Type B pancreatic cell (in vitro differentiated cells): ENCODE measurements around the gene ELAC2. TPM values are rescaled to one million over a fixed set of nuclear protein-coding genes. Genes with fewer than 3 reads are reported as not detected.

Source experiments
- DNase-seq: peaks from one replicate; pipeline ENCODE4 v3.0.0; 2021; ENCODE audit warnings: mixed read lengths; ENCODE audit not compliant: unreplicated experiment; ENCODE audit errors: extremely low spot score
- H3K27ac Mint-ChIP-seq: 2 replicates; pipeline ENCODE4 v1.8.0; 2021; ENCODE audit warnings: mild to moderate bottlenecking, mixed read lengths
- H3K27me3 Mint-ChIP-seq: 2 replicates; pipeline ENCODE4 v1.8.0; 2021; ENCODE audit warnings: mixed read lengths
- H3K36me3 Mint-ChIP-seq: 2 replicates; pipeline ENCODE4 v1.8.0; 2021; ENCODE audit warnings: mixed read lengths
- H3K4me1 Mint-ChIP-seq: one replicate; pipeline ENCODE4 v1.8.0; 2021; ENCODE audit warnings: mixed read lengths; ENCODE audit not compliant: unreplicated experiment
- H3K4me3 Mint-ChIP-seq: 2 replicates; pipeline ENCODE4 v1.8.0; 2021; ENCODE audit warnings: mild to moderate bottlenecking, mixed read lengths
- H3K9me3 Mint-ChIP-seq: 2 replicates; pipeline ENCODE4 v1.8.0; 2021; ENCODE audit warnings: mixed read lengths
- CTCF ChIP-seq: fragments of 200-600 bp; sonication (generic); conservative IDR thresholded peaks from 2 replicates; pipeline ENCODE4 v1.5.0; 2021; ENCODE audit warnings: antibody characterized with exemption, mild to moderate bottlenecking
- total RNA-seq: library from RNA; stranded (reverse); gene quantifications from 2 replicates; pipeline ENCODE4 v1.2.1, GENCODE V29; 2021; ENCODE audit warnings: low replicate concordance

Gene ELAC2
- total RNA-seq, 1 donor from 2014 or later = 55.8 TPM

GRCh38 chr17:13047011-13047606 lies 29.3 kb upstream of the ELAC2 start:
- Mint-ChIP-seq H3K4me1 (peaks cover 20% of the 10 kb centered on the region), H3K36me3 (no peaks in the 10 kb centered on the region), H3K27ac (no peak overlapping the region), H3K4me3 (no peak overlapping the region), H3K27me3 (peaks cover 14% of the 10 kb centered on the region), H3K9me3 (no peaks in the 10 kb centered on the region)
- no peak for TF ChIP-seq CTCF
- DNase-seq = no peak

GRCh38 chr17:13046361-13046760 lies 28.5 kb upstream of the ELAC2 start:
- peaks cover 20% of the 10 kb centered on the region for H3K4me1 Mint-ChIP-seq
- no peak overlapping the region for H3K27ac Mint-ChIP-seq
- peaks cover 17% of the 10 kb centered on the region for H3K27me3 Mint-ChIP-seq
- H3K4me3 Mint-ChIP-seq = no peak overlapping the region
- no peak for DNase-seq
- H3K9me3 Mint-ChIP-seq = no peaks in the 10 kb centered on the region
- TF ChIP-seq CTCF = no peak
- H3K36me3 Mint-ChIP-seq = no peaks in the 10 kb centered on the region

- Mint-ChIP-seq H3K9me3 (no peaks in the 10 kb centered on the region), H3K27me3 (peaks cover 11% of the 10 kb centered on the region), H3K27ac (no peak overlapping the region), H3K4me3 (peak overlapping the region; percentile 53), H3K36me3 (no peaks in the 10 kb centered on the region), H3K4me1 (peaks cover 16% of the 10 kb centered on the region)
- no peak for DNase-seq
- no peak for TF ChIP-seq CTCF
These were observed 26.8 kb upstream of the ELAC2 start for GRCh38 chr17:13044572-13045065.

- Mint-ChIP-seq H3K27me3 (peaks cover 7% of the 10 kb centered on the region), H3K4me3 (no peak overlapping the region), H3K27ac (no peak overlapping the region), H3K9me3 (no peaks in the 10 kb centered on the region), H3K4me1 (peaks cover under 1% of the 10 kb centered on the region), H3K36me3 (no peaks in the 10 kb centered on the region)
- TF ChIP-seq CTCF = no peak
- no peak for DNase-seq
These were observed 21.3 kb upstream of the ELAC2 start for GRCh38 chr17:13038931-13039665.

GRCh38 chr17:13036751-13037150 lies 18.9 kb upstream of the ELAC2 start:
- H3K9me3 Mint-ChIP-seq = no peaks in the 10 kb centered on the region
- no peak for DNase-seq
- no peak overlapping the region for H3K4me3 Mint-ChIP-seq
- no peak for TF ChIP-seq CTCF
- H3K27ac Mint-ChIP-seq = no peak overlapping the region
- H3K36me3 Mint-ChIP-seq = no peaks in the 10 kb centered on the region
- H3K4me1 Mint-ChIP-seq = no peaks in the 10 kb centered on the region
- peaks cover 6% of the 10 kb centered on the region for H3K27me3 Mint-ChIP-seq
